HepG2 (cell line): Measurements from ENCODE around the gene LEPROT. TPM values are rescaled to one million over a fixed set of nuclear protein-coding genes. Genes with fewer than 3 reads are reported as not detected.

ENCODE experiments used
- ATAC-seq: fragments of 200-7000 bp; cut with Tn5 transposase; 3 replicates; pipeline ENCODE4 v1.9.1; 2020; ENCODE audit warnings: mild to moderate bottlenecking, moderate library complexity
- BruUV-seq: library from RNA; stranded (reverse); fragments of 400-500 nt; replicated peaks from 2 replicates; lab custom pipeline; 2021; lab: Mats Ljungman, UMichigan
- CTCF ChIA-PET: fragments of 300-600 bp; formaldehyde crosslinking; extraction: SDS; loops from one replicate; lab custom pipeline; 2021; ENCODE audit warnings: low total read pairs, inconsistent platforms, low intra/inter-chr PET ratio; lab: Yijun Ruan, JAX
- POLR2A ChIA-PET: fragments of 350-600 bp; sonication (Branson Sonifier 250); formaldehyde crosslinking; loops from one replicate; lab custom pipeline; 2020; ENCODE audit warnings: antibody characterized with exemption, inconsistent platforms; lab: Yijun Ruan, JAX
- DNase-seq: peaks from one replicate; pipeline ENCODE4 v3.0.0-alpha.2; 2015; ENCODE audit warnings: low spot score
- FAIRE-seq: peaks from 3 replicates; lab custom pipeline; 2011; peaks lifted over from hg19 to GRCh38; lab: Jason Lieb, UNC
- H2AFZ ChIP-seq: one replicate; pipeline ENCODE4 v1.6.1; 2011; ENCODE audit warnings: low read length, inconsistent platforms
- H3K27ac ChIP-seq: fragments of 300-600 bp; 3 replicates; pipeline ENCODE4 v1.8.0; 2011; ENCODE audit warnings: mixed run types, mild to moderate bottlenecking, mixed read lengths, low read length, inconsistent platforms; ENCODE audit not compliant: insufficient read depth; ENCODE audit errors: extremely low read length
- H3K27me3 ChIP-seq, 2 experiments: fragments of 200-600 bp in 1 of 2; 2 replicates in 1 of 2; 3 replicates in 1 of 2; pipeline versions ENCODE4 v1.6.0 to v1.8.0; 2011; ENCODE audit warnings: low read length in 2 of 2, mild to moderate bottlenecking in 2 of 2, moderate library complexity in 2 of 2, inconsistent platforms in 1 of 2; ENCODE audit not compliant: insufficient read depth in 2 of 2, control insufficient read depth in 1 of 2
- H3K36me3 ChIP-seq, 2 experiments: fragments of 200-600 bp in 1 of 2; replicated peaks in 1 of 2; 2 replicates in 1 of 2; 3 replicates in 1 of 2; pipeline versions ENCODE4 v1.5.1 to v1.8.0; 2011; ENCODE audit warnings: low read length in 2 of 2, inconsistent platforms in 1 of 2; ENCODE audit not compliant: insufficient read depth in 2 of 2, control insufficient read depth in 1 of 2
- H3K4me1 ChIP-seq: 2 replicates; pipeline ENCODE4 v1.5.1; 2012; ENCODE audit warnings: low read length, inconsistent platforms; ENCODE audit not compliant: insufficient read depth
- H3K4me2 ChIP-seq: 2 replicates; pipeline ENCODE4 v1.6.0; 2011; ENCODE audit warnings: low read depth, low read length, inconsistent platforms
- H3K4me3 ChIP-seq, 3 experiments: fragments of 200-600 bp in 1 of 3; sonication (generic), shearing (Covaris generic) in 1 of 3; replicated peaks in 1 of 3; 2 replicates each; pipeline ENCODE4 v1.5.1; 2011 to 2016; ENCODE audit warnings: low read length in 3 of 3, inconsistent platforms in 2 of 3, low read depth in 2 of 3, mild to moderate bottlenecking in 2 of 3, control low read depth in 1 of 3, mixed read lengths in 1 of 3; ENCODE audit not compliant: insufficient read depth in 1 of 3
- H3K79me2 ChIP-seq: one replicate; pipeline ENCODE4 v1.6.1; 2011; ENCODE audit warnings: low read length, inconsistent platforms; ENCODE audit not compliant: insufficient read depth
- H3K9ac ChIP-seq: 2 replicates; pipeline ENCODE4 v1.6.0; 2011; ENCODE audit warnings: mild to moderate bottlenecking, low read depth, low read length, inconsistent platforms; ENCODE audit not compliant: insufficient read depth
- H3K9me3 ChIP-seq: 2 replicates; pipeline ENCODE4 v1.5.1; 2012; ENCODE audit warnings: mild to moderate bottlenecking, low read length
- H4K20me1 ChIP-seq: 2 replicates; pipeline ENCODE4 v1.6.0; 2011; ENCODE audit warnings: inconsistent platforms, mild to moderate bottlenecking, low read length, moderate library complexity; ENCODE audit not compliant: insufficient read depth
- DNMT1 ChIP-seq: sonication (generic); formaldehyde crosslinking; IDR thresholded peaks from 2 replicates; pipeline ENCODE4 v1.5.1; 2020; ENCODE audit warnings: mild to moderate bottlenecking, missing genetic modification reagents
- EHMT2 ChIP-seq: fragments of 200-600 bp; sonication (generic); IDR thresholded peaks from 2 replicates; pipeline ENCODE4 v1.7.0; 2017; ENCODE audit warnings: antibody characterized with exemption, low read depth, low read length, borderline replicate concordance
- JUNB ChIP-seq: sonication (generic); formaldehyde crosslinking; IDR thresholded peaks from 2 replicates; pipeline ENCODE4 v1.8.0; 2022; ENCODE audit warnings: missing genetic modification reagents, mild to moderate bottlenecking, borderline replicate concordance
- MXD4 ChIP-seq: IDR thresholded peaks from 2 replicates; pipeline ENCODE4 v1.6.1; 2016; ENCODE audit warnings: mild to moderate bottlenecking, missing biosample characterization, missing genetic modification reagents
- SKI ChIP-seq: fragments of 450-650 bp; IDR thresholded peaks from one replicate; pipeline ENCODE4 v1.6.1; 2018; ENCODE audit warnings: mild to moderate bottlenecking; ENCODE audit not compliant: partially characterized antibody
- TP53 ChIP-seq: sonication (generic); formaldehyde crosslinking; conservative IDR thresholded peaks from 2 replicates; pipeline ENCODE4 v1.4.0; 2020; ENCODE audit warnings: missing genetic modification reagents
- ZNF549 ChIP-seq: sonication (generic); formaldehyde crosslinking; IDR thresholded peaks from 2 replicates; pipeline ENCODE4 v1.5.0; 2020; ENCODE audit warnings: missing genetic modification reagents
- WGBS: methylation state at CpG from one replicate; pipeline ENCODE4 v1.1.6; 2017; ENCODE audit warnings: low lambda C conversion rate; 5-methylcytosine and 5-hydroxymethylcytosine counted together
- in situ Hi-C: cut with HindIII; loops from 2 replicates; pipeline ENCODE4 v1.10.0; 2017; ENCODE audit warnings: low pct_unique_long_range_greater_than_20kb; ENCODE audit not compliant: extremely low pct_ligation_motif_present
- intact Hi-C: fragments of 100-400 bp; cut with micrococcal nuclease; formaldehyde crosslinking; loops from one replicate; pipeline ENCODE4 v1.10.0; 2022; ENCODE audit not compliant: unreplicated experiment
- polyA plus RNA-seq, 8 experiments: library from polyadenylated mRNA; depleted of rRNA in 3 of 8; stranded (reverse) in 7 of 8; unstranded in 1 of 8; fragments of >200 nt; fragmentation: Illumina TruSeq in 4 of 8; extraction: Trizol in 4 of 8; gene quantifications; 2 replicates each; pipeline versions ENCODE4 v1.2.1 to v1.2.3, GENCODE V29; 2011 to 2016; ENCODE audit warnings: low read depth in 4 of 8, missing spikeins in 1 of 8, mixed read lengths in 1 of 8; ENCODE audit not compliant: insufficient read depth in 1 of 8
- total RNA-seq, 5 experiments: library from RNA; depleted of rRNA; stranded (reverse); fragments of >200 nt; fragmentation: Illumina TruSeq; extraction: Trizol; gene quantifications; 2 replicates each; pipeline ENCODE4 v1.2.3, GENCODE V29; 2016; ENCODE audit warnings: low read depth in 1 of 5
- TF ChIP-seq, protein P1 (sequence below): sonication (generic); formaldehyde crosslinking; IDR thresholded peaks from 2 replicates; pipeline ENCODE4 v1.5.0; 2020; ENCODE audit warnings: mild to moderate bottlenecking, missing genetic modification reagents
- TF ChIP-seq, protein P2 (sequence below): sonication (generic); formaldehyde crosslinking; IDR thresholded peaks from 2 replicates; pipeline ENCODE4 v1.5.0; 2020; ENCODE audit warnings: missing genetic modification reagents

The LEPROT gene
- total and polyA plus RNA-seq, 2 of the 13 experiments (the other 11 are each of a cell fraction or from before 2014, with no cell fraction given), result 36.8 to 51.4 TPM

DNA sequence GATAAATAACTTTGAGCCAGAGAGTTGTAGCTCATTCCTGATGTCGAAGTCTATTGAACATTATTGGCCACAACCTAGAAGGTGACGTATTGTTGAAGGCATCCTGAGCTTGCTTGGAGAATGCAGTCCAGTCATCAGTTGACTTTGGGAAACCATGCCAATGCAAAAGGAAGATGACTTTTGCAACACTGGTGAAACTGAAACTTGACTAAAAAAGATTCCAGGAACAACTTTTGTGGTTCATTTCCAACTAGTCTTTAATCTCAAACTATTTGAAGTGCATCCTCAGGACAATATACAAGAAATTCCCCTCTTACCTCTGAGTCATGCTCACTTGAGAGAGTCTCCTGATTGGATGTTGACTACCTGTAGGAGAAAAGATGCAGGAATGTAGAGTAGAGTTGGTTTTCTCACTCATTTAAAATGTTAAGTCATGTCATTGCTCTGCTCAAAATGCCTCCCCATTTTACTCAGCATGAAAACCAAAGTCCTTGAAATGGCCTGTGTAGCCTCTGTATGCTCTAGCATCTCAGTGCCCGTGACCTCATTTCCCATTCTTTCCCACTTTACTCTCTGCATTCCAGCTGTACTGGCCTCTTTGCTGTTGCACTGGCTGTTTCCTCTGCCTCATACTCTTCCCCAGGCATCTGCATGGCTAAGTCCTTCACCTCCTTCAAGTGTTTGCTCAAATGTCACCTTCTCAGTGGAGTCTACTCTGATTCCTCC is 24.4 kb upstream of the LEPROT start (continued):
- TF ChIP-seq JUNB (CRISPR knock-in tag), result no peak
- no peak for TF ChIP-seq MXD4 (CRISPR knock-in tag)

DNA sequence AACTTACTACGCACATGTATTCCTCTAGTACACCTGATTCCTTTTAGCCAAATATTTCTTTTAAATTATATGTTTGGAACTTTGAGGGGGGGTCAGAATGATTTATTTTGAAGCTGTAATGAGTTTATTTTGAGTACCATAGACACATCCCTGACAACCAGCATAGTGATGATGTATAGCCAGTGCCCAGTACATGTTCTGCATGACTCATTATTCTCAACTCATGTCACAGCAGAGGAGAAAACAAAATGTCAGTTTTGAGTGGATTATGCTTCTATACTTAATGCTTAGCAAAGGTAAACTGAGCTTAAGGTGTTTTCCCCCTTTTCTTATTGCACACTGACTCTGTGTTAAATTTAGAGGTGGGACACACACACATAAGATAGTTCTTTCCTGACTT is 22.4 kb upstream of the LEPROT start:
- in situ Hi-C loops (no loop called here), intact Hi-C loops (no loop called here)
- Histone ChIP-seq H2AFZ (no peak overlapping the region), H3K27ac (no peak overlapping the region), H3K4me2 (no peak overlapping the region), H3K4me3 (no peak overlapping the region), H3K9me3 (no peaks in the 10 kb centered on the region), H3K27me3 (no peaks in the 10 kb centered on the region), H3K9ac (no peak overlapping the region), H3K79me2 (no peaks in the 10 kb centered on the region), H3K36me3 (no peaks in the 10 kb centered on the region), H3K4me1 (peaks cover 11% of the 10 kb centered on the region), H4K20me1 (no peaks in the 10 kb centered on the region)
- CTCF ChIA-PET, result no interaction called here
- WGBS, result 97% methylated on average over 1 of the region's 1 CpG
- FAIRE-seq (no peak), ATAC-seq (no peak), DNase-seq (no peak)
- TF ChIP-seq ZNF549 (no peak), DNMT1 (CRISPR knock-in tag) (no peak), TP53 (CRISPR knock-in tag) (no peak), SKI (no peak), EHMT2 (no peak)
- TF ChIP-seq, protein P1, sequence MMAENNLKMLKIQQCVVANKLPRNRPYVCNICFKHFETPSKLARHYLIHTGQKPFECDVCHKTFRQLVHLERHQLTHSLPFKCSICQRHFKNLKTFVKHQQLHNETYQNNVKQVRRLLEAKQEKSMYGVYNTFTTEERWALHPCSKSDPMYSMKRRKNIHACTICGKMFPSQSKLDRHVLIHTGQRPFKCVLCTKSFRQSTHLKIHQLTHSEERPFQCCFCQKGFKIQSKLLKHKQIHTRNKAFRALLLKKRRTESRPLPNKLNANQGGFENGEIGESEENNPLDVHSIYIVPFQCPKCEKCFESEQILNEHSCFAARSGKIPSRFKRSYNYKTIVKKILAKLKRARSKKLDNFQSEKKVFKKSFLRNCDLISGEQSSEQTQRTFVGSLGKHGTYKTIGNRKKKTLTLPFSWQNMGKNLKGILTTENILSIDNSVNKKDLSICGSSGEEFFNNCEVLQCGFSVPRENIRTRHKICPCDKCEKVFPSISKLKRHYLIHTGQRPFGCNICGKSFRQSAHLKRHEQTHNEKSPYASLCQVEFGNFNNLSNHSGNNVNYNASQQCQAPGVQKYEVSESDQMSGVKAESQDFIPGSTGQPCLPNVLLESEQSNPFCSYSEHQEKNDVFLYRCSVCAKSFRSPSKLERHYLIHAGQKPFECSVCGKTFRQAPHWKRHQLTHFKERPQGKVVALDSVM (CRISPR knock-in tag), result no peak
- TF ChIP-seq, protein P2, sequence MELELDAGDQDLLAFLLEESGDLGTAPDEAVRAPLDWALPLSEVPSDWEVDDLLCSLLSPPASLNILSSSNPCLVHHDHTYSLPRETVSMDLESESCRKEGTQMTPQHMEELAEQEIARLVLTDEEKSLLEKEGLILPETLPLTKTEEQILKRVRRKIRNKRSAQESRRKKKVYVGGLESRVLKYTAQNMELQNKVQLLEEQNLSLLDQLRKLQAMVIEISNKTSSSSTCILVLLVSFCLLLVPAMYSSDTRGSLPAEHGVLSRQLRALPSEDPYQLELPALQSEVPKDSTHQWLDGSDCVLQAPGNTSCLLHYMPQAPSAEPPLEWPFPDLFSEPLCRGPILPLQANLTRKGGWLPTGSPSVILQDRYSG (CRISPR knock-in tag), result no peak
- no TSS peak for BruUV-seq
- POLR2A ChIA-PET, result no interaction called here
